GM12878 (cell line): ENCODE data around the gene CDK7. TPM values are rescaled to one million over a fixed set of nuclear protein-coding genes. Genes with fewer than 3 reads are reported as not detected.

Experiments
- ATAC-seq: fragments of 200-7000 bp; cut with Tn5 transposase; 3 replicates; pipeline ENCODE4 v1.9.1; 2020; ENCODE audit warnings: mild to moderate bottlenecking, moderate library complexity
- BruUV-seq: library from RNA; stranded (reverse); fragments of 400-500 nt; replicated peaks from 2 replicates; lab custom pipeline; 2021; lab: Mats Ljungman, UMichigan
- CTCF ChIA-PET: fragments of 300-600 bp; sonication (Branson Sonifier 250); formaldehyde crosslinking; extraction: SDS; loops from one replicate; lab custom pipeline; 2021; ENCODE audit warnings: inconsistent platforms; lab: Yijun Ruan, JAX
- POLR2A ChIA-PET: fragments of 350-600 bp; formaldehyde crosslinking; extraction: SDS; loops from one replicate; lab custom pipeline; 2021; ENCODE audit warnings: inconsistent platforms; lab: Charles Lee
- RAD21 ChIA-PET: fragments of 300-600 bp; sonication (Branson Sonifier 250); formaldehyde crosslinking; loops from one replicate; lab custom pipeline; 2023; ENCODE audit warnings: antibody characterized with exemption; ENCODE audit not compliant: unreplicated experiment; lab: Charles Lee
- SMC1A ChIA-PET: fragments of 300-600 bp; sonication (Branson Sonifier 250); formaldehyde crosslinking; loops from one replicate; lab custom pipeline; 2023; ENCODE audit not compliant: unreplicated experiment, uncharacterized antibody; lab: Charles Lee
- DNase-seq: peaks from one replicate; pipeline ENCODE4 v3.0.0-alpha.2; 2011; ENCODE audit warnings: low read depth, low spot score
- FAIRE-seq: peaks from 3 replicates; lab custom pipeline; 2011; peaks lifted over from hg19 to GRCh38; lab: Jason Lieb, UNC
- H2AFZ ChIP-seq: 2 replicates; pipeline ENCODE4 v1.6.0; 2011; ENCODE audit warnings: low read depth, low read length, control low read depth; ENCODE audit not compliant: control insufficient read depth
- H3K27ac ChIP-seq: 2 replicates; pipeline ENCODE4 v1.5.1; 2011; ENCODE audit warnings: control low read depth; ENCODE audit not compliant: control insufficient read depth, insufficient read depth
- H3K27me3 ChIP-seq, 2 experiments: replicated peaks in 1 of 2; 2 replicates each; pipeline versions ENCODE4 v1.6.0 to v1.6.1; 2011; ENCODE audit warnings: low read length in 1 of 2; ENCODE audit not compliant: control insufficient read depth in 2 of 2, insufficient read depth in 2 of 2
- H3K36me3 ChIP-seq, 2 experiments: 2 replicates each; pipeline ENCODE4 v1.5.1; 2011; ENCODE audit warnings: low read length in 1 of 2; ENCODE audit not compliant: control insufficient read depth in 2 of 2, insufficient read depth in 2 of 2
- H3K4me1 ChIP-seq: 2 replicates; pipeline ENCODE4 v1.6.1; 2011; ENCODE audit warnings: mild to moderate bottlenecking, low read length, moderate library complexity, mixed read lengths; ENCODE audit not compliant: control insufficient read depth, insufficient read depth
- H3K4me2 ChIP-seq: 2 replicates; pipeline ENCODE4 v1.6.0; 2011; ENCODE audit warnings: control low read depth; ENCODE audit not compliant: control insufficient read depth, insufficient read depth
- H3K4me3 ChIP-seq: fragments of 200-600 bp; sonication (generic); 2 replicates; pipeline ENCODE4 v1.5.1; 2016
- H3K79me2 ChIP-seq: 2 replicates; pipeline ENCODE4 v1.6.0; 2011; ENCODE audit warnings: low read length; ENCODE audit not compliant: control insufficient read depth, insufficient read depth
- H3K9ac ChIP-seq: 2 replicates; pipeline ENCODE4 v1.8.0; 2011; ENCODE audit warnings: low read length, control low read depth, mixed read lengths; ENCODE audit not compliant: control insufficient read depth, insufficient read depth
- H3K9me3 ChIP-seq: replicated peaks from 3 replicates; pipeline ENCODE4 v1.5.1; 2011; ENCODE audit warnings: mild to moderate bottlenecking, low read length; ENCODE audit not compliant: control insufficient read depth, insufficient read depth
- H4K20me1 ChIP-seq: 2 replicates; pipeline ENCODE4 v1.6.0; 2011; ENCODE audit not compliant: control insufficient read depth, insufficient read depth
- ESRRA ChIP-seq: IDR thresholded peaks from 2 replicates; pipeline ENCODE4 v1.6.1; 2012; ENCODE audit warnings: mild to moderate bottlenecking, low read length, improper control_type of control experiment
- FOS ChIP-seq: IDR thresholded peaks from 3 replicates; pipeline ENCODE4 v1.6.1; 2011; ENCODE audit warnings: borderline replicate concordance; ENCODE audit not compliant: insufficient read length; ENCODE audit errors: extremely low read depth
- GATAD2B ChIP-seq: fragments of 450-650 bp; conservative IDR thresholded peaks from 2 replicates; pipeline ENCODE4 v1.6.1; 2017; ENCODE audit warnings: low read depth, mild to moderate bottlenecking, moderate library complexity
- MLLT1 ChIP-seq: fragments of 450-650 bp; IDR thresholded peaks from 2 replicates; pipeline ENCODE4 v1.6.1; 2016; ENCODE audit warnings: mild to moderate bottlenecking
- NR2C2 ChIP-seq: IDR thresholded peaks from 2 replicates; pipeline ENCODE4 v1.6.1; 2011; ENCODE audit warnings: borderline replicate concordance, low read depth; ENCODE audit not compliant: control insufficient read depth, insufficient read length
- RCOR1 ChIP-seq: conservative IDR thresholded peaks from 2 replicates; pipeline ENCODE4 v1.6.1; 2012; ENCODE audit warnings: low read depth, low read length, improper control_type of control experiment
- RUNX3 ChIP-seq: IDR thresholded peaks from 2 replicates; pipeline ENCODE4 v1.6.1; 2012; ENCODE audit warnings: low read length, inconsistent platforms
- WGBS: methylation state at CpG from one replicate; pipeline ENCODE4 v1.1.6; 2016; ENCODE audit warnings: low lambda C conversion rate; ENCODE audit not compliant: insufficient replicate concordance, insufficient coverage; ENCODE audit errors: missing lambda C conversion rate; 5-methylcytosine and 5-hydroxymethylcytosine counted together
- in situ Hi-C: fragments of 300-500 bp; cut with MboI; formaldehyde crosslinking; loops from 9 replicates; pipeline ENCODE4 v1.14.3; 2018; ENCODE audit warnings: mixed read lengths
- intact Hi-C: fragments of 100-400 bp; cut with micrococcal nuclease; formaldehyde crosslinking; loops from one replicate; pipeline ENCODE4 v1.14.2; 2022; ENCODE audit not compliant: unreplicated experiment
- polyA plus RNA-seq, 11 experiments: library from polyadenylated mRNA; depleted of rRNA in 4 of 11; unstranded in 6 of 11; stranded (reverse) in 5 of 11; fragments of >200 nt; fragmentation: Nextera tagmentation in 4 of 11; fragmentation: Illumina TruSeq in 1 of 11; extraction: Ambion mirVana in 4 of 11; extraction: Trizol in 1 of 11; gene quantifications; 1 replicate in 1 of 11; 2 replicates in 10 of 11; pipeline versions ENCODE4 v1.2.1 to v1.2.3, GENCODE V29; 2011 to 2016; ENCODE audit warnings: inconsistent platforms in 2 of 11, missing spikeins in 2 of 11, low read depth in 1 of 11
- total RNA-seq, 4 experiments: library from RNA; depleted of rRNA in 3 of 4; stranded (reverse); fragments of >200 nt in 3 of 4; fragmentation: Illumina TruSeq in 1 of 4; extraction: Trizol in 1 of 4; gene quantifications; 2 replicates each; pipeline versions ENCODE4 v1.2.1 to v1.2.3, GENCODE V29; 2013 to 2021

CDK7 gene
- total and polyA plus RNA-seq, 10 of the 15 experiments (the other 5 are each of a cell fraction or from before 2014, with no cell fraction given), result 26.0 to 93.9 (median 43.0) TPM

GRCh38 chr5:69209602-69210001 lies 25.1 kb upstream of the CDK7 start:
- no peak overlapping the region for H3K4me3 ChIP-seq
- no peak overlapping the region for H3K4me2 ChIP-seq
- ChIA-PET SMC1A (no interaction called here), CTCF (no interaction called here), POLR2A (interaction anchor here (1.5 kb wide), 1 partner anchor 8 kb away, joined by 3 read pairs; a partner anchor contains a TSS), RAD21 (no interaction called here)
- H3K79me2 ChIP-seq, result no peaks in the 10 kb centered on the region
- no TSS peak for BruUV-seq
- FAIRE-seq (no peak), ATAC-seq (no peak)
- intact Hi-C loops (no loop called here), in situ Hi-C loops (no loop called here)
- 0 out of 4 replicates have a peak, but pooled peaks cover 0 to 3% of the 10 kb centered on the region in 2 experiments for H3K36me3 ChIP-seq
- H3K9ac ChIP-seq, result no peak overlapping the region
- WGBS, result 60% methylated on average over 2 of the region's 2 CpGs
- no peaks in the 10 kb centered on the region for H3K27me3 ChIP-seq
- no peak overlapping the region for H2AFZ ChIP-seq
- TF ChIP-seq ESRRA (no peak), MLLT1 (no peak), GATAD2B (no peak), NR2C2 (no peak), RCOR1 (no peak), FOS (no peak), RUNX3 (no peak)
- TF ChIP-seq, all 136 proteins: peak for 0
- Histone ChIP-seq H3K4me1 (no peaks in the 10 kb centered on the region), H3K9me3 (no peaks in the 10 kb centered on the region), H4K20me1 (no peaks in the 10 kb centered on the region), H3K27ac (no peak overlapping the region)
- no peak for DNase-seq
